GM19397 (cell line): ENCODE results near the gene PDE5A.
"Not testable (repeated sequence)": the region's sequence is repeated elsewhere in the genome, so short reads cannot be mapped to it uniquely, and the experiment has no call there.

Source experiments
- ATAC-seq: cut with Tn5 transposase; IDR thresholded peaks from one replicate; pipeline ENCODE4 v1.9.1; 2021; ENCODE audit warnings: mild to moderate bottlenecking, moderate library complexity; ENCODE audit not compliant: unreplicated experiment

PDE5A gene

DNA sequence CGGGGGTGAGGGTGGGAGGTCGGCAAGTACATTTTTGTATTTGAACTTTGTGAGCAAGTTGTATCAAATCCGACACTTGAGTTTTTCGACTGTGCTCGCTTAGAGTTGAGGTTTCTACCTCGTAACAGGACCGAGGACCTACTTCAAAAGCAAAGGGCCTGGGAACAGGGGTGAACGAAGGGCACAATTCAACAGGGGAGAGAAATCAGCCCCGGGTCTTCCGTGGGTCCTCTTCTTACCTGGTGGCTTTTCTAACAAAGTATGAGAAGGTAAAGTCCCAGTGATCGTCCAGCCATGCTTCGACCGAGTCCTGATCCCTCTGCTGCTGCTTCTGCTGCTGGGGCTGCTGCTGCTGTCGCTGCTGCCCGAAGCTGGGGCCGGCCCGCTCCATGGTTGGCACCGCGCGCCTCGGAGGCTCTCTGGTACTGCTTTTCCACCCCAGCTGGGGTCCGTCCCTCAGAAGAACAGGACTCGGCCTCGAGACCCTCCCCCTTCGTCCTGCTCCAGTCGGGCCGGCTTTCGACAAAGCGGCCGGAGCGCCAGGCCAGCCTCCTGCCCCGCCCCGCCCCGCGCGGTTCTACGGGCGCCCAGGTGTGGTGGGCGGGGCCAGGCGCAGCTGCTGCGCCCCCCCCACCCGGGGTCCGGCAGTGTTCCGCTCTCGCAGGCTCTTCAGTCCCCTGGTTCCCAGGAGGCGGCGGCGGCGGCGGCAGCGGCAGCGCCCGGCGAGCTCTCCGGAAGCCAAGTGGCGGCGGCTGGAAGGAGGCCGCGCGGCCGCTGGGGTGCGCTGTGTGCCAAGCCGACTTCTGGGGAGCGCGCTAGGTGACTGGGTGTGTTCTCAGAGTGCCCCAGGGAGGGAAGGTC is at the start of gene PDE5A:
TSS of gene PDE5A (minus strand) at position 524 of the 861 bp plus-strand sequence. CDS start at position 391, 133 bp downstream.
- peak; percentile 95 for ATAC-seq

DNA sequence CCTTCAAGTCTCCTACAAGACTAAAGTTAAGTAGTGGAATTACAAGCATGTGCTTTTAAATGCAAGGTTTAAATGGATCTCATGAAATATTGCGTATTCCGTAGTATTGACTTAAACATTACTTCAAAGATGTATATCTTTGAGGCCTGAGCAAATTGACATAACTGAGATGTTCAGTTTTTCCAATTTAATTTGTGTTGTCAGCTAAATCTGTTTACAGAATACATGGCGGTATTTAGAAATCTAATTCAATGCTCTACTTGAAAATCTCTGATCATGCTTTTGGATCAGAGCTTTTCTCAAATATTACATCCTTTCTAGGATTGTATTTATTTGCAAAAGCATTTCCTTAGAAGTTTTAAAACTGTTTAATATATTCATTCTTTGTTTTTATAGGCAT is 47.5 kb upstream of the PDE5A start:
- ATAC-seq, result no peak

DNA sequence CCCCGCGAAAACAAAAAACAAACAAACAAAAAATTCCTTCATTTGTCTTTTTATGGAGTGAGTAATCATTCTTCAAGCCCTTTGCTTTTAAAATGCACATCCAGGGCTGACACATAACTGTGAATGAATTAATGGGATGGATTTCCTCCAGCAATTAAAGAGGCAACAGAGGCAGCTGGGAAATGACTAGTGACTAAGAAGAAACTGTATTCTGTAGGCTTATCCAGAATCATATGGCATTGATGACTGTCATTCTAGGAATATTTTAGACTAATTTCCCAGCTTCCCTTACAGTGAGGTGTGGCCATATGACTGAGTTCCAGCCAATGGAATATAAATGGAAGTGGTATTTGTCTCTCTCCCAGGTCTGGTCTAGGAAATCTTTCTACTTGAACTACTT is 46.8 kb upstream of the PDE5A start:
- ATAC-seq, result no peak

DNA sequence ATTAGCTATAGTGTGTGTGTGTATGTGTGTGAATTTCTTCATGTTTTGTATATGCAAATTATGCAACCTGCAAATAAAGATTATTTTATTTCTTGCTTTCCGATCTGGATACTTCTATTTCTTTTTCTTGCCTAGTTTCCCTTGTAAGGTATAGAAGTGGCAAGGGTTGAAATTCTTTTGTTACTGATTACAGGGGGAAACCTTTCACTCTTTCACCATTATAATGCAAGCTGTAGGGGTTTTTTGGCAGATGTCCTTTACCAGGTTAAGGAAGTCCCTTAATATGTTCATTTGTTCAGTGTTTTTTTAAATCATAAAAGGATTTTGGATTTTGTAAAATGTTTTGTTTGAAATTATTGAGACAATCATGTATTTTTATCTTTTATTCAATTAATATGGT is 44.3 kb upstream of the PDE5A start:
- no peak for ATAC-seq

DNA sequence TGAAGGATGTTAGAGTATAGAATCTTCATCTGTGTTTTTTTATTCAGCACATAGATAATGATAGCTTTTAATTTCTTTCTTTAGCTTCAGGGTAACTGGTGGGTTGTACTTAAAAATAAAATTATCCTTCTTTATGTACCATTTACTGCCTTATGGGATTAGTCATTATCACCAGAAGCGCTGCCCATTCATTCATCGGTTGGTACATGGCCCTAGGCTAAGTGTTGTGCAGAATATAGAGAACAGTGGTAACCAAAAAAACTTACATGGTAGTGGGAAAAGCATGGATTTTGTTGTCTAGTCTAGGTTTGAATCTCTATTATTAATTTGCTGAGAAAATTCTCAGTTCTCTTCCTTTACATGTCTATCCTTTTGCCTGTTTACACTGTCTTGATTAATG is 43.5 kb upstream of the PDE5A start:
- no peak for ATAC-seq

DNA sequence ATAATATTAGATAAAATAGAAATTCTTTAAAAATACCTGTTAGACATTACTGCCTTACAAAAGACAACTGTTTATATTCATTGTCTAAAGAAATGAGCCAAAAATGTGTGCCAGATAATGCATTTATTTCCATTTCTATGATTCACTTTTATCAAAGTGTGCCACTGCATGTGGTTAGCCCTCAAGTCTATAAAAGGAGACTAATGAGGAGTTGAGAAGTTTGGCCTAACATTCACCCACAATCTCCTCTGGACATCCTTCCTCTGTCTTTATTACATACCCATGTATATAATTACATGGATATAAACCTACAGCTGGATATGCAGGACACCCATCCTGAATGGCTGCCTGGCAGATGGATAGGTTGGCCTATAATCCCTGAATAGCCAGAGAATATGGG is 42.6 kb upstream of the PDE5A start:
- ATAC-seq, result no peak

DNA sequence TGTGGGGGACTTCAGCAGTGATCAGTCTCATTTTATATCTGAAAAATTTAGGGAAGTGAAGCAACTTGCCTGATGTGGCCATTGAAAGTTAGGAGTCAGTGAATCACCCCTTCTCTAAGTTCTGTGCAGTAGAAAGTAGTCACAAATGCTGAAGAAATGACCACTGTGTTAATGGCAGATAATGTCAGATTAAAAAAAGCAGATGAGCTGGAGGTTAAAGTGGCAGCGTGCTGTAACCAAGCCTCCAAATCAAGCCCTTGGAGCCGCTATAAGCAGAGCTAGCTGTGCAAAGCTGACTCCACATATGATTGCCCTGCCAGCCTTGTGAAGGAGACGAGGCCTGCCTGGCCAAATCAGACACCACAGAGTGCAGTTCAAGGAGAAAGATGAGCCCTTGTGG is 39.2 kb upstream of the PDE5A start:
- no peak for ATAC-seq

DNA sequence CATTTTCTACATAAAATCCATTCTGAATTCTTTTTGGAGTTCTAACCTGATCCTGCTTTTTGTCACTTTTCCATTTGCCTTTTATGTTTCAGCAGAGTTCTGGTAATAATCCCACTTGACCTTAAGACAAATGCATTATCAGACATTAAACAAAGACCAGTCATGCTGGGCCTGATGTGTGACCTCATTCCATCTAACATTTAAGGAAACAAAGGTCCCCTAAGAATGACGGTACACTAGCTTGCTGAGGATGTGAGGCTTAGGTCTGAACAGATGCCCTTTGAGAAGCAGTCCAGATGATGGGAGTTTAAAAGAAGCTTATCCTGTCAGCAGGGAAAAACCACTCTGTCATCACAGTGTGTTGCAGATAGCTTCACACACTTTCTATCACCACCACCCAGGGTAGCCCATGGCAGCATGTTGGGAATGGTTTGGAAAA is 38.1 kb upstream of the PDE5A start:
- no peak for ATAC-seq

DNA sequence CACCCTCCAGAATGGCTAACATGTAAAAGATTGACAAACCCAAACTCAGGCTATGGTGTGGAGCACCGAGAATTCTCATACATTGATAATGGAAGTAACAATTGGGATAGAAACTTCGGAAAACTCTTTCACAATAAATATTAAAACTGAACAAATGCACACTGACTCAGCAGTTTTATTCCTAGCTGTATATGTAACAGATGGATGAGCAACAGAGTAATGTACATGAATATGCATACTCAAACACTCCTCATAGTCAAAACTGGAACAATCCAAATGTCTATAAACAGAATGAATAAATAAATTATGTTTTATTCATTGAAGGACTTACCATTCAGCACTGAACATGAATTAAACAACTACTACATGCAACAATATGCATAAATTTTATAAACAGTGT is 37.1 kb upstream of the PDE5A start:
- ATAC-seq, result no peak

DNA sequence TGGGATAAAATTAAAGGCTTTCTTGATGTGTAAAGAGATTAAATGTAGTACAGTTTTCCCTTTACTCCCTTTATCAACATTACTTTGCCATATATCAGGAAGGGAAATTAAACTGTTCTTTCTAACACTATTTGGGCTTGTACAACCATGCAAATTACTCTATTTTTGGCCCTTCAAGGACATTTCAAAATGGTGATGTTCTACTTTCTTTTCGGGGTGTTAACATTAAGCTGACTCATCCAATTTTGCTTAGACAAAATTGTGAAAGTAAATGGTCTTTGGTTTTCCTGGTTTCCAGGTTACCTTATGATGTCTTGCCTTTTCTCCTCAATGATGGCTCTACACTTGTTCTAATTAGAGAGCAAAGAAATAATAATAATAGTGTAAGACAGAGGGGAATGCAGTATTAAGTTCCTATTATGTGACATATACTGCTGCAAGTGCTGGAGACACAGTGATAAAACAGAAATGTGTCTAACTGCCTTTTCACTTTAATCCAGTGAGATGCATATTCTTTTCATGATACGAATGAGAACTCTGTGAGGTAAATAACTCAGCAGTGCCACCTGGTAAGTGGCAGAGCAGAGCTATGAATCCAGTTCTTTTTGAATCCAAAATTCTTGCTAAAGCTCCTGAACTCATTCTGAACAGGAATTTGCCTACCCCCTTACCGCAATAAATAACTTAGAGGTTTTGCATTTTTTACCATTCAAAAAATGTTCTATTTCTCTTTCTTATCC is 35.7 kb upstream of the PDE5A start:
- ATAC-seq, result no peak

DNA sequence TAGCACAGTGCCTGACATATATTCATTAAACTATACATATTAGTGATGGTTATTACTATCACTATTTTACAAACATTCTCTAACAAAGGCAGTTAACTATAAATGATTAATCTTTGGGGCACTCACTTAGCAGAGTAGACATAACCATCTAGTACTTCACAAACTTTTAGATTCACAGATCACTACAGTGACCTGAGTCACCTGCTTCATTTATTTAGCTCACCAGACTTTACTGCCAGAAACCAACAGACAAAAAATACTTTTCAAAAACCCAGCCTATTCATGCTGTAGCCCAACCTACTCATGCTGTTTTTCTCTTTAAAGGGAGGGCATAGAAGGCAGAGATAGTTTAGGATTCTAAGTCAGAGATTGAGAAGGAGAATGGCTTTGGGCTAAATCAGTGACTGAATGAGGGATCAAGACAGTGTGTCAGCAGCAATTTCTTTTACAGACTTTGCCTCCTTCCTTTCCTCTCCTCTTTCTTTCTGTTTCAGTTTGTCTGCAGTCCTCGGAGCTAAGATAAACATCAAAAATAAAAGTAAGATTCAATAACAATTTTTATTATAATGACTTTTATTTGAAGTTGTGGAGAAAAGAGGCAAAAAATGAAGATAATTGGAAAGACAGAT is 34.7 kb upstream of the PDE5A start:
- ATAC-seq, result no peak

DNA sequence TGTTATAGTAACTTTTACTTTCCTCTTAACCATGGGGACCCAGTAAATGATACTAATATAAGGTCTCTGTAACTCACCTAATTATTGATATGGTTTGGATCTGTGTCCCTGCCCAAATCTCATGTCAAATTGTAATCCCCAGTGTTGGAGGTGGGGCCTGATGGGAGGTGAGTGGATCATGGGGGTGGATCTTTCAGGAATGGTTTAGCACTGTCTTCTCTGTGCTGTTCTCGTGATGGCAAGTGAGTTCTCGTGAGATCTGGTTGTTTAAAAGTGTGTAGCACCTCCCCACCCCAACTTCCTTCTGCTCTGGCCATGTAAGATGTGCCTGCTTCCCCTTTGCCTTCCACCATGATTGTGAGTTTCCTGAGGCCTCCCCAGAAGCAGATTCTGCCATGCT is 34.0 kb upstream of the PDE5A start:
- not testable (repeated sequence) for ATAC-seq

DNA sequence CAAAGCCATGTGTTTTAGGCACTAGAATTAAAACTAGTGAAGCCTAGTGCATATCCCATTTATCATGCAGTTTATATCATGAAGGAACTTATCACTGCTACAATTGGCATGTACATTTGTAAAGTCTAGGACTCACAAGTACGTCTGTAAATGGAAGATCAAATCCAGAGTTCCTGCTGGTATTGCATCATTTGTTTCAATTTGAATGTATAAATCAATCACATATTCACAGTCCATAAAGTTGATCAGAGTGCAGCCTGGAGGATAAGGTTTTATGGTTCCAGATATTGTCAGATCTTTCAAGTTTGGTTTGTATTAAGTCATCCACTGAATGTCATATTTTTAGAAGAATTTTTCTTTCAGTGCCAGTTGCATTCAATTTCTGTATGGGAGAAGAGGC is 32.6 kb upstream of the PDE5A start:
- ATAC-seq, result no peak

DNA sequence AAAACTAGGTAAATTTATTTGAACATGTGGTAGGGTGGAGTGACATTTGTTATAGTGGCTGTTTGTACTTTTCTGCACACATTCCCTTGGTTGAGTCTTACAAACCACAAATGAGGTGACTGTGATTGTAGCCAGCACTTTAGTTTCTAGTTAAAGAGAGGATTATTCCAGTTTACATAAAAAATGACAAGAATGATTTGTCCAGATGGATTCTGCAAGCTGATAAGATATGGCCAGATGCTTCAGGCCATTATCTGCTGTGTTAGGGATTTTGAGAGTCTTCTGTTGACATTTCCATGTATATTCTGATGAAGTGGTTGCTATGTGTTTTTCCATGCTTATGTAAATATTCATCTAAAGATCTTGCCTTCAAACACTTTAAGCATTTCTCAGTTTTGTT is 31.0 kb upstream of the PDE5A start:
- ATAC-seq, result no peak

DNA sequence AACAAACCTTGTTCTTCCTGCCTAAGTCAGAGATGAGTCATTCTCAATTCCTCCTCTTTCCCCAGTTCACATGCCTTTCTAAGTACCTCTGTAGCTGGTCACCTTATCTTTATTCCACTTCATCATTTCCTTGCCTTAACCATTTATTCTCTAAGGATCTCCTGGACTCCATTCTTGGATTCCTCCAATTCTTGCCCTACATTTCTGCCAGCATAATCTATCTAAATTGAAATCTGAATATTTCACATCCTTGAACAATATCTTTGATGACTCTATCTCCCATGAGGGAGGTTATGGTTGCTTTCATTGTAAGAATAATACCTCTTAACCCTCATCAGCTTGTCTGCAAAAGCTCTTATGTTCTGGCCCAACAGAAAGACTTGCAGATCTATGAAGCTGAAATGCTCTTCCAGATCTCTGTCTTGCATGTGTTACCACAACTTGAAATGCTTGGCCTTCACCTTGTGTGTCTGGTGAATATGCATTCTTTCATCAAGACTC is 28.6 kb upstream of the PDE5A start:
- ATAC-seq, result no peak

DNA sequence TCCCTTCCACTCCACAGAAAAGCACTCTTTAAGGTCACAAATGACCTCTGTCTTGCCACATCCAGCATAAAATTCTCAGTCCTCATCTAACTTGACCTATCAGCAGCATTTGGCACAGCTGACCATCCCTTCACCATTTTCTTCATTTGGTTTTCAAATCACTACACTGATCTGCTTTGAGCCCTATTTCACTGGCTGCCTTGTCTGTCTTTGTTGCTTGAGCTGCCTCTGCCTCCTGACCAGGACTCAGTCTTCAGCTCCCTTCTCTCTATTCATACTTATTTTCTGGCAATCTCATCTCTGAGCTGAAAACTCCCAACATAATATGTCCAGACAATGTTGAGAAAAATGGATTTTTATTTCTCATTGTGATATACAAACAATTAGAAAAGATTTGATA is 27.7 kb upstream of the PDE5A start:
- ATAC-seq, result no peak

DNA sequence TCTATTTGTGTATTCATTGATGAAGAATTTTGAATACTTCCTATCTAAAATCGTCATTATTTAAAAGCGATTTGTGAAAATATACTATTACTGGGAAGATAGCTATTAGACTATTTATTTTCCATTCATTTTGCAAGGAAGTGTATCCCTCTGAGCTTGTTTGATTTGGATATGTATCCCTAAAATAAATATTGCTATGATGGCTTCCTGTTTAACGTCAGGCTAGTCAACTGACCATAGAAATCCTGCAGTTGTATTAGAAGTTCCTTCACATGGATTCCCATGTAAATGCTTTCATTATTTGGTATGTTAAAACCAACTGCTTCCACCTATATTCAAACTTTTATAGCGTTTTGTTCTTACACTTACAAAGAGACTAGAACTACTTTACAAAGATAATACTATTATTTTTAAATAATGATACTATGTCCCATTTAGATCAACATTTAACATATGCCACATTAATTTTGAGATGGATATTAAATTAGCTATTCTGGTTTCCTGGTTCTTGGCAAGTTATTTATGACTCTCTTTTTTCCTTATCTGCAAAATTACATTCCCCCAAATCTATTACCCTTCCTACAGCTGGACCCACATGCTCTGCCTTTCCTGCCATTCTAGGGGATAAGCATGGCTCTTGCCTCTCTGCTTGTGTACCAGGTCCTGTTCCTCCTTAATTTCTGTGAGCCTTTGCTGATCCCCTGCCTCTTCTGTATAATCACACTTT is 26.7 kb upstream of the PDE5A start:
- no peak for ATAC-seq

DNA sequence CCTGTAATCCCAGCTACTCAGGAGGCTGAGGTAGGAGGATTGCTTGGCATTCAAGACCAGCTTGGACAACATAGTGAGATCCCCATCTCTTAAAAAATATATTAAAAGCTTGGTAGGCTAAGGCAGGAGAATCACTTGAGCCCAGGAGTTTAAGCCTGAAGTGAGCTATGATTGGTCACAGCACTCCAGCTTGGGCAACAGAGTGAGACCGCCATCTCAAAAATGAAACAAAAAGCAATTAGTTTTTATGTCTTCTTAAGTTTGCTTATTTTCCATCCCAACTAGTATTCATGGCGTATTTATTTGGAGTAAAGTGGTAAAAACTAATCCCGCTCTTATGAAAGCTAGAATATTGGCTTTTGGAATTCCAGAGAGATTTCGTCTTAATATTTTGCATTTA is 25.4 kb upstream of the PDE5A start:
- no peak for ATAC-seq

DNA sequence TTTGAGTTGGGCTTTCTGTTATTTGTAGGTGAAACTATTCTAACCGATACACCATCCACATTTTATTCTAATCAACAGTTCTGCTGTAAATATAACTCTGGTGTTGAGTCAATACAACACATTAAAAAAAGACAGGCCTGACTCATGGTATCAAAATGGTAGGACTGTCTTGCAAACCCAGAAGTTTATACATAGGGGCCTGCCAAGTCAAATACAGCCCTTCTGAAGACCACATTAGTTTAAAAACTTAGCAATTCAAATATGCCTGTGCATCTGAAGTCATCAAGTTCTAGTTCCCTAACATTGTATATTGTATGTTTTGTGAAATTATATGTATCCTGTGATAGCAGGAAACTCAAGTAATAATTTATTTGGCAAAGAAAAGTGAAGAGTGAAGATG is 24.4 kb upstream of the PDE5A start:
- ATAC-seq, result no peak

DNA sequence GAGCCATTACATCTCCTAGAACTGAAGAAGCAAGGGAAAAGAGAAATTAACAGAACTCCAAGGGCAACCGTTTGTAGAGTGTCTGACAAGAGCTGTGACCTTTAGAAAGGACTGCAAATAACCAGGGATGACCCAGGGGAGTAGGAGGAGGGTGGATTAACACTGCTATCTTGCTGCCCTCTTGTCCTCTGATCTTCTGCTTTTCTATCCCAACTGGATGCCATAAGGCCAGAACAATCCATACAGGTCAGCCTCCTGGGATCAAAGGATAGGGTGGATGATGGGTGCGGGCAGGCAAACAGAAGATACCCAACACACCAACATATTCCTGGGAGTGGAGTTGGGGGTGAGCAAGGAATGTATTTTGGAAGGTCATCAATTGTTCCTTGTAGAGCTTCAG is 19.8 kb upstream of the PDE5A start:
- ATAC-seq, result no peak

DNA sequence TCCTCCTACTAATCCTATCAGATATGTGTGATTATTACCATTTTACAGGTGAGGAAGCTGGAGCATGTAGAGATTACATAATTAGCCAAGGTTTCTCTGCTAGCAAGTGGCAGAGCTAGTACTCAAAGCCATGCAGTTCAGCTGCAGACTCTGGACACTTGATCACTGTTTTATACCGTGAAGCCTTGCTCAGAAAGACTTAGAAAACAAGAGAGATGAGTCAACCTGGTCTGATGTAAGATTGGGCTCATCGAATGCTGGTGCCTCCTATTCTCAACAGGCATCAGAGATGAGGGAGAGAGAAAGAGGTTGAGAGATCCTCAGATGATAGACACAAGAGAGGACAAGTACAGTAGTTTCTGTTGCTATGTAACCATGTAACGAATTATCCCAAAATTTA is 19.0 kb upstream of the PDE5A start:
- no peak for ATAC-seq
